Measurements from ENCODE around the gene NEDD9.

- no peak for TF ChIP-seq CTCF (conservative IDR thresholded peaks at IDR 0.05; ENCODE audit: low read depth, low read length)
- no peak for TF ChIP-seq POLR2A (IDR thresholded peaks at IDR 0.05; ENCODE audit: low read depth, low read length)
- TF ChIP-seq BHLHE40 (IDR thresholded peaks at IDR 0.05; ENCODE audit: low read depth, low read length), result no peak
- TF ChIP-seq RAD21 (IDR thresholded peaks at IDR 0.05; ENCODE audit: low read length), result no peak
- TF ChIP-seq MAZ (IDR thresholded peaks at IDR 0.05; ENCODE audit: borderline replicate concordance, low read depth, low read length), result no peak
- no peak for TF ChIP-seq USF2 (IDR thresholded peaks at IDR 0.05; ENCODE audit: low read depth, low read length)
- TF ChIP-seq RFX5 (IDR thresholded peaks at IDR 0.05; ENCODE audit: low read depth, low read length), result no peak
- TF ChIP-seq MXI1 (IDR thresholded peaks at IDR 0.05; ENCODE audit: borderline replicate concordance, low read depth, low read length), result no peak
- TF ChIP-seq FOS (IDR thresholded peaks at IDR 0.05; ENCODE audit: low read depth, low read length), result no peak
- TF ChIP-seq MAFK (IDR thresholded peaks at IDR 0.05; ENCODE audit: low read depth, low read length), result no peak
- no peak for TF ChIP-seq CEBPB (IDR thresholded peaks at IDR 0.05; ENCODE audit: low read depth, low read length)
Measured at GRCh38 chr6:11214901-11215300, 17.6 kb downstream of the NEDD9 start.

All from IMR-90 (cell line).